GM21360 (cell line): Measurements from ENCODE around the gene KRTAP5-3.

Experiments
- ATAC-seq: cut with Tn5 transposase; IDR thresholded peaks from one replicate; pipeline ENCODE4 v1.9.1; 2021; ENCODE audit warnings: mild to moderate bottlenecking, moderate library complexity; ENCODE audit not compliant: unreplicated experiment

Gene KRTAP5-3

GRCh38 chr11:1643146-1643690, 35.0 kb upstream of the KRTAP5-3 start:
- no peak for ATAC-seq

DNA sequence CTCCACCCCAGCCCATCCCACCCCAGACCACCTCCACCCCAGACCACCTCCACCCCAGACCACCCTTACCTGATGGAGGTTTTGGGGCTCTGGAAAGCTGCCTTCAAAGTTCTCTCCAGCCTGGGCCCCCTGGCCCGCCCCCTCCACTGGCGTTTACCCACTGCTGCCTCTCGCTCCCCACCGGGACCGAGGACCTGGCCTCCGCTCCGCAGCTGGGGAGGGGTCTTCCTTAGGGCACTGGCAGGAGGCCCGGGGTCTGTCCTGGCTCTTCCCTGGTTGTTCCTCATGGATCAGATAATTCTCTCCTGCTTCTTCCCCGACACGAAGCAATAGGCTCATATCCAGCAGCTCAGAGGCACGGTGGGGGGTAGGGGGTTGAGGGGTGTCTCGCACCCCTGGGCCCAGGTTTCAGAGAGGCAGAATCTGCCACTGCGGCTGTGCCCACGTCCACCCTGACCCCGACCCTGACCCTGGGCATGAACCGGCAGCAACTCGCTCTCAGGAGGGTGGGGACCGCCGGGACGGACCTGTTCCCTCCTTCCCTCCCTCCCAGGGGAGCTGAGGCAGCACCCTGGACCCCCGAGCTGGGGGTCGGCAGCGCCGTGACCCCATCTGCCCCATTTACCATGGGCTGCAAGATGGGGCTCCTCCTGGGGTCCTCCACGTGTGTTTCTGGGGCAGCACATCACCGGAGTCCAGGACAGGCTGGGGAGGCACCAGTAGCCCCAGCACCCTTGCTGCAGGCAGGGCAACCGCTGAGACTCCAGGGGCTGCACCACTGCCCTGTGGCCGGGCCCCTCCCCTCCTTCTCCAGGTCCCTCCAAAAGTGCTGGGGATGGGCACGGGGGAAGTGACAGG, 34.3 kb upstream of the KRTAP5-3 start:
- no peak for ATAC-seq

- no peak for ATAC-seq
Measured at GRCh38 chr11:1641096-1641495, 32.8 kb upstream of the KRTAP5-3 start.

DNA sequence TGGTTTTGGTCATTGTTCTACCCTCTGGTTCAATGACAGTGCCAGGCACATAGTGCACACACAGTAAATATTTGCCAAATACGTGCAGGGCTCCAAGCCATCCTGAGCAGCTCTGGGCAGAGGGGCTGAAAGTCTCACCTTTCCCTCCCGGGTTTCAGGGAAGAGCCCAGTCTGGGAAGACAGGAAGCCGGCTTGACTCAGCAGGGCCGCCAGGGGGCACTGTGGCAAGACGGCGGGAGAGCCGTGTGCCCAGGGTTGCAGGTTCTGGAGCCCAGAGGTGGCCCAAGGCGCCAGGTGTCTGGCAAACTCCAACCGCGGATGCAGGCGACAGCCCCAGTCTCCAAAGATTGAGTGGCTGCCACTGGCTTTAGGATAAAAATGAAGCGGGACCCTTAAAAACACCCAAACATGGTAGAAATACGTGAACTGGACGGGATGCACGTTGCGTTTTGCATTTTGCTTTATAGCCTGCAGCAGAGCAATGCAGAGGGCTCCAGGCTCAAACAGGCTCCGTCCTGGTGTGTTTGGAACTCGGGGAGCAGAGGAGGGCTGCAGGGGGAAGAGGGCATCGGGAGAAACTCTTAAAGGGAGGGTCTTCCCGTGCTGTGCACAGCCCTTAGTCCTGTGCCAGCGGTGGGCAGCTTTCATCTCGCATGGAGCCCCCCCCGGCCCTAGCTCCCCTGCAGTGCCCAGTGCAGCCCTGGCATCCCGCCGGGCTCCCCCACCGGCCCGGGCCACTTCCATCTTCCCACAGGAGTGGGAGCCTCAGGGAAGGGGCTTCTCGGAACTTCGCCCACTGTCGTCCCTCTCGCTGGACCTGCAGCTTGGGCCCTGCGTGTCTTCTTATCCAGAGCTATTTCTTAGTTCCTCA, 32.0 kb upstream of the KRTAP5-3 start:
- no peak for ATAC-seq

DNA sequence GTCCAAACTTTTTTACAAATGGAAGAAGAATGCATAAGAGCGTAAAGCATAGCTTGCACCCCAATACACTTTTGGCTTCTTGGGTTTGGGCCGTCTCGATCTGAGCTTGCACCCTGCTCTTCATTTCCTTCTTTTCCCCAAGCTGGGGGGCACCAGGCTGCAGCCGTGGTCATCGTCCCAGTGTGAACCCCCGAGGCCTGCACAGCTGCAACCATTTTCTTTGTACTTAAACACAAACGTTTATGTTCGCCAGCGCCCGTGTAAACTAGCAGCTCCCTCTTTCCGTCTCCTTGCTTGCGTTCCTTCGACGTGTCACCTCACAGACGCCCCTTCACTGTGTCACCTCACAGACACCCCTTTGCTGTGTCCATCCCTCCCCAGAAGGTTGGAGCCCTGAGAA, 31.4 kb upstream of the KRTAP5-3 start:
- no peak for ATAC-seq

DNA sequence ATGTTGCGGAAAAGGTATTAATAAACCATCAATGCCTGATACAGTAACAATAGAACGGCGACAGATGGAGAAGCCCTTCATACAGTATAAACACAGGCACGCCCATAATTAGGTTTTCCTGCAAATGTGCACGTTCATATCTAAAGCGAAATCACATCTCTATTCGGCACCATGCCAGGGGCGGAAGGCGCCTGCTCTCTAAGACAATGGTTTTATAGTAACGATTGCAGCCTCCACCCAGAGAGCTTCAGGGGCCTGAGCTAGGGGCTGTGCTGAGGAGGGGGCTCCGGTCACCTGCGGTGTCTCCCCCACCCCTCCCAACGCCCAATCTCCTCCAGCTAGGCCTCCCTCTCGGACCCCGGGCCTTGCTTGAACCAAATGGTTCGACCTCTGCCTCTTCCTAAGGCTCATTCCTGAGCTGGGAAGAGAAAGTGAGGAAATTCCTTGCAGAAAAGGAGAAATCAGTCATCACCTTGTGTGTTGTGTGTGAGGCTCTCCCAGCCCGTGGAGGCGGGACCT, 30.9 kb upstream of the KRTAP5-3 start:
- ATAC-seq = no peak

GRCh38 chr11:1638344-1638743, 30.1 kb upstream of the KRTAP5-3 start:
- no peak for ATAC-seq

GRCh38 chr11:1637628-1638027, 29.4 kb upstream of the KRTAP5-3 start:
- ATAC-seq = no peak

GRCh38 chr11:1636291-1636950, 28.2 kb upstream of the KRTAP5-3 start:
- no peak for ATAC-seq

DNA sequence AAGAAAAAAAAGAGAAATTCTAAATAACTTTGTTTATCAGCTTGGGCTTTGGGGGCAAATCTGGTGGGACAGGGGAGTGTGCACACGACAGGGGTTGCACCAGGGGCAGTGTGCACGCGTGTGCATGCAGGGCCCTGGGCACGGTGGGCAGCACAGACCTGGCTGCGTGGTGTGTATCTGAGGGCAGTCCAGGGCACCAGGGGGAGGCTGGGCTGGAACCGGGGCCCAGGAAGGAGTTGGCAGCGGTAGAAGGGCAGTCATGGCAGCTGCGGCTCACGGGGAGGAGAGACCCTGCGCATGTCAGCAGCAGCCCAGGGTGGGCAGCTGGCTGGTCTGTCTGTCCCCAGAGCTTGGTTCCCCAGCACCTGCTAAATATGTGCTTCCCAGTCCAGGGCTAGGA, 25.6 kb upstream of the KRTAP5-3 start:
- no peak for ATAC-seq

DNA sequence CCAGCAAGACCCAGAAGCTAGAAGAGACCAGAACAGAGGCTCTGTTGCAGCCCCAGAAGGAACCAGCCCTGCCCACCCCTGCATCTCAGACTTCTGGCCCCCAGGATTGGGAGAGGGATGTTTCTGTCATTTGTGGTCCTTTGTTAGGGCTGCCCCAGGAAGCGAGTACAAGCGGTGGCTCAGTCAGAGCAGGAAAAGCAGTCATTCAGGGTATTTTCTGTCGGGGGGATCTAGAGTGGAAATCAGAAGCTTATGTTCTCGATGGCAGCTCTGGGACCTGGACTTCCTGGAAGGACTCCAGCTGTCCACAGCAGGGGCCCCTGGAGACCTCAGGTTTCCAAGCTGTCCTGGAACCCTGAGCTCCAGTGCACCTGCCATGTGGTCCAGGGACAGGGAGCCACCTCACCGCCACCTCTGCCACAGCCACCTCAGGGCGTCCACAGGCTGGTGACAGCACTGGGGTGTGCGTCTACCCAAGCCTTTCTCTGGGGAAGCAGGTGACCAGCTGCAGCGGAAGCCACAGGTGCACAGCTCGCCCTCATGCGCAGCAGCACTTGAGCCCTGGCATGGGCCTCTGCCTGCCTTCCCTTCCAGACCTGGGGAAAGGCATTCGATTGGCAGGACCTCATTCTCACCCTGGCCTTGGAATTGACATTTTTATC, 23.9 kb upstream of the KRTAP5-3 start:
- ATAC-seq = no peak

- no peak for ATAC-seq
Measured at GRCh38 chr11:1631066-1631568, 22.9 kb upstream of the KRTAP5-3 start.

DNA sequence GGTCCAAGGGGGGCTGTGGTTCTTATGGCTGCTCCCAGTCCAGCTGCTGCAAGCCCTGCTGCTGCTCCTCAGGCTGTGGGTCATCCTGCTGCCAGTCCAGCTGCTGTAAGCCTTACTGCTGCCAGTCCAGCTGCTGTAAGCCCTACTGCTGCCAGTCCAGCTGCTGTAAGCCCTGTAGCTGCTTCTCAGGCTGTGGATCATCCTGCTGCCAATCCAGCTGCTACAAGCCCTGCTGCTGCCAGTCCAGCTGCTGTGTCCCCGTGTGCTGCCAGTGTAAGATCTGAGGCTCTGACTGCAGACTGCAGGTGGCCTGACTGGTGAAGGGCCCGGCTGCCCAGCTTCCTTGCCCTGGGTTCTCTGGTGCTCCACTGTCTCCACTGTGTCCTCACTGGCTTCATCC, 22.0 kb upstream of the KRTAP5-3 start:
- ATAC-seq = no peak

DNA sequence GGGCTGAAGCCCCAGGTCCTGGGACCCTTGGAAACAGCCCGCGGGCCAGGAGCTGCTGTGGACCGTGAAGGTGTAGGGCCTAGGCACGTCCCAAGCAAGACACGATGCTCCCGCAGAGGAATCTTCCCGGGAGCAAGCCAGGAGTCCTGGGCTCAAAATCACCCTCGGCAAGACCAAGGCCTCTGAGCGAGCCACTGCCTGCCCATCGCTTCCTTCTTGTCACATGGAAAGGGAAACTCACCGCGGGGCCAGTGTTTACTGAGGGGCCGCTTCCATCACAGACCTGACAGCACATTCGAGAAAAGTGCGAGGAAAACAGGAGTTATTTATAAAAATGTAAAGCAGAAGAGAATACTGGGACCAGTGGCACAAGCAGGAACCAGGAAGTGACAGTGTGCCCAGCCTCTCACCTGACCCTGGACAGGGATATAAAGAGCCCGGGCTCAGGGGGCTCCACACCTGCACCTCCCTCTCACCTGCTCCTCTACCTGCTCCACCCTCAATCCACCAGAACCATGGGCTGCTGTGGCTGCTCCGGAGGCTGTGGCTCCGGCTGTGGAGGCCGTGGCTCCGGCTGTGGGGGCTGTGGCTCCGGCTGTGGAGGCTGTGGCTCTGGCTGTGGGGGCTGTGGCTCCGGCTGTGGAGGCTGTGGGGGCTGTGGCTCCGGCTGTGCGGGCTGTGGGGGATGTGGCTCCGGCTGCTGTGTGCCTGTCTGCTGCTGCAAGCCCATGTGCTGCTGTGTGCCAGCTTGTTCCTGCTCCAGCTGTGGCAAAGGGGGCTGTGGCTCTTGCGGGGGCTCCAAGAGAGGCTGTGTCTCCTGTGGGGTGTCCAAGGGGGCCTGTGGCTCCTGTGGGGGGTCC, 21.3 kb upstream of the KRTAP5-3 start, which contains the start of gene KRTAP5-5:
Gene KRTAP5-5 (plus strand): TSS at position 450 of the 860 bp plus-strand sequence. CDS start 66 bp downstream, at position 516.
- ATAC-seq = no peak

DNA sequence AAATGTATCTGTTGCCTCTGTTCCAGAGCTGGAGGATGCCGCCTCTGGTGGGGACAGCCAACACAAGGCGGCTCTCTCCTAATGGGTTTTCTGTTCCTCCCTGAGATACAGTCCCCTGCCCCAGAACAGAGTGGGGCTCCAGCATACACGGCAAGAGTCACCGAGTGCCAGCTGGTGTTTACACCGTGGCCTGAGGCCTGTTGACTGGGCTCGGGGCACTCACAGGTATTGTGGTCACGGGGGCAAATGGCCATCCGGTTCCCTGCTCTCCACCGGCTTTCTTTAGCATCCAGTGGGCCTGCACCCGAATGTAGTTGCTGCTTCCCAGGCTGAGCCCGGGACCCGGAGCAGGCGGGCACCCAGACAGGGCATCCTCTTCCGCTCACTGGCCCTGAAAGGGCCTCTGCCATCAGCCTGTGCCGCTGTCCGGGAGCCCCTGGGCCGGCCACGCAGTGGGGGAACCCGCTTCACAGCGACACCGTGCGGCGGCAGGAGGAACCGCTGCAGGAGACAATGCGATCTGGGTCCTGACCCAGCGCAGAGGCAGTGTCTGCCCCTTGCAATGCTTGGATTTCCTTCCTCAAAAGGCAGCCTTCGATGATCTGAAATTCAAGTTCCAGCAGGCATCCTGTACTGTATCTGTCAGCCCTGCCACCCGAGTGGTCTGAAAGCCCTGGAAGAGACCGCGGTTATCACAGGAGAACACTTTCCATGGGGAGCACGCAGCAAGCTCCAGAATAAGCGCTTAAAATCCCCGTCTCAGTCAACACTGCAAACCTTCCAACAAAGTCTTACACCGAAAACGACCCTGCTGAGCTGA, 20.5 kb upstream of the KRTAP5-3 start:
- no peak for ATAC-seq

GRCh38 chr11:1625541-1625940, 17.3 kb upstream of the KRTAP5-3 start:
- ATAC-seq = no peak

DNA sequence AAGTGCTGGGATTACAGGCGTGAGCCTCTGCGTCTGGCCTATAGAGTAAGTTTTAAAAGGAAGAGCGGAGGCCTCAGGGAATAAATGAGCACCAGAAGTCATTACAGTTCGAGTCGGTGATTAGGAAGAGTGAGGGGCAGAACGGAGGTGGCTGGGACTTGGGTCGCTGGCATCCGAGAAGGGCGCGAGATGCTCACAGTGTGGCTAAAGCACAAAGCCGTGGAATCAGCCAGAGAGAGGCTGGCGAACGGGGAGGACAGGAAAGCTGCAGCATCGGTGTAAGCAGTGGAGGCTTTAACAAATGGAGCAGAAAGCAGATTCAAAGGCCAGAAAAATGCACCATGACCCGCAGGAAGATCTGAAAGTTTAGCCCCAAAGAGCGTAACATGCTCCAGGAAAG, 16.4 kb upstream of the KRTAP5-3 start:
- no peak for ATAC-seq

DNA sequence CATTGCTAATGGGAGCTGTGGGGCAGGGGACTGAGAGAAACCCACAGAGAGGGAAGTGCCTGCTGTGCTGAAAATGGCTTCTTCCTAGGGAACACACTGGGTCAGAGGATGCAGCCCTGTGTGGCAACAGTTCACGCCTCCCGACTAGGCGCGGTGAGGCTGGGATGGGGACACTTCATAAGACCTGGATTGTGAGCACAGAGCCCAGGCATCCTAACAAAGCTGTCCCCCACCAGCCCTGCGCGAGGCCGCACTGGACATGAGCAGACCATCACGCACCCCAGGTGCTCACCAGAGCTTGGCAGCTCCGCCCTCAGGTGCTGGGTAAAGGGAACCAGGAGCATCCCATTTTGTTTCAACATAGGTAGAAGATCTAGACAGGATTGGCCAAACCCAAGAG, 15.5 kb upstream of the KRTAP5-3 start:
- ATAC-seq = no peak
